GM21737 (cell line): Measurements from ENCODE around the gene ATP5F1D.

ENCODE experiments used
- ATAC-seq: cut with Tn5 transposase; IDR thresholded peaks from one replicate; pipeline ENCODE4 v1.9.1; 2021; ENCODE audit warnings: mild to moderate bottlenecking, moderate library complexity; ENCODE audit not compliant: unreplicated experiment

ATP5F1D gene

DNA sequence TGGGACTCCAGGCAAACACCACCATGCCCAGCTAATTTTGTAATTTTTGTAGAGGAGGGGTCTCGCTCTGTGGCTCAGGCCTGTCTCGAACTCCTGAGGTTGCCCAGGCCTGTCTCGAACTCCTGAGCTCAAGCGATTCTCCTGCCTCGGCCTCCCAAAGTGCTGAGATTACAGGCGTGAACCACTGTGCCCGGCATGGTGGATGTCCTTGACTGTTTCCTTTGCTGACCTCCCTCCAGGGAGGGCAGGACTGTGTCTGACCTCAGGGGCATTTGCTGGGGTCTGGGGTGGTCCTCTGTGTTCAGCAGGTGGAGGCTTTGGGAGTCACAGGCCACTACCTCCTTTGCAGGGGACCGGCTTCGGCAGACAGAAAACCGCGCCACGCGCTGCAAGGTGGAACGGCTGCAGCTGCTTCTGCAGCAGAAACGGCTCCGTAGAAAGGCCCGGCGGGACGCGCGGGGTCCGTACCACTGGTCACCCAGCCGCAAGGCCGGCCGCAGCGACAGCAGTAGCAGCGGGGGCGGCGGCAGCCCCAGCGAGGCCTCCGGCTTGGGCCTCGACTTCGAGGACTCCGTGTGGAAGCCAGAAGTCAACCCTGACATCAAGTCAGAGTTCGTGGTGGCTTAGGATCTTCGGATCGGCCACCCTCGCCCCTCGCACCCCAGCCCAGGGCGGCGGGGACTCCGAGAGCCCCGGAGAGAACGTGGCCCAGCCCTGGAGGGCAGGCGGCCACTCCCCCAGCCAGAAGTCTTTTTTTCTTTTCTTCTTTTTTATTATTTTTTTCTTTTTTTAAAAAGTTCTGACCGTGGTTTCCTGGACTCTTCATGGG is 15.3 kb downstream of the ATP5F1D start:
- no peak for ATAC-seq

DNA sequence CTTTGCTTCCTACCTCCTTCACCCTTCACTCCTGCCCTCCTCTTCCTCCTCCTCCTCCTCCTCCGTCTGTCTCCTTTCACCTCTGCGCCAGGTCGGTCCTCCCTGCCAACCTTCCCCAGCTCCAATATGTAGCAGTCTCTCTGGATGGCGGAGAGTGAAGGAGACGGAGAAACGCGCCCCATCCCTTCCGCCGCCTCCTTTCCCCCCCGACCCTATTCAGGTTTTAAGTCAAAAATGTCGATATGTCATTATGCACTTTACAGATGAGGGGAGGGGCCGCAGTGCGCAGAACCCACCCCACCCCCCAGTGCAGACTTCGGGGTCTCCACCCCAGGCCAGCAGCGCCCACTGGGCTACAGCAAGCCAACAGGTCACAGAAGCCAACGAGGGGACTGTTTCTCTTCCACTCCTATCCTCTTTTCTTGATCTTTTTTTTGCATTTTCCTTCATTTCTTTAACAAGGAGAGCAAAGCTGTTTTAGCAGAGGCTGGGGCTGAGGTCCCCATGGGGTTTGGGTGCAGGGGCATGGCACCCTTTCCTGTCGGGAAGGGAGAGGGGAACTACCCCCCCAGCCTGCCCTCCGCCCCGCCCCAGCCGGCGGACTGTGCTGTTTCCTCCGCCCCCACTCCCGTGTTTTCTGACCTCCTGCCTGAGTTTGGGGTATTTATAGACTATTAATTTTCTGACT is 16.1 kb downstream of the ATP5F1D start:
- no peak for ATAC-seq

DNA sequence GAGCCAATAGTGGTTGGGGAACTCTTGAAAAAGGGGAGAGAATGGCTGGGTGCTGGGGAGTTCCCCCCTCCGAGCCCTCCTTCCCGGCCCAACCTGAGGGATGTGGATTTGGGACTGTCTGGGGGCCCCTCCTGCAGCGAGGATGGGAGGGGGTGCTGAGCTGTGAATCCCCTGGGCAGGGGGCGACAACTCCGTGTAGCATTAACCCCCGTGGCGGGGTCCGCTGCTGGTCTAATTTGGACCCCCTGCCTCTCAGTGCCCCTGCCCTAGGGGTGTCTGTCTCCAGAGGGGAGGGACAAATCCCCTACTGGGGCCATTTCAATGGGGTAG is 16.6 kb downstream of the ATP5F1D start:
- ATAC-seq, result no peak

DNA sequence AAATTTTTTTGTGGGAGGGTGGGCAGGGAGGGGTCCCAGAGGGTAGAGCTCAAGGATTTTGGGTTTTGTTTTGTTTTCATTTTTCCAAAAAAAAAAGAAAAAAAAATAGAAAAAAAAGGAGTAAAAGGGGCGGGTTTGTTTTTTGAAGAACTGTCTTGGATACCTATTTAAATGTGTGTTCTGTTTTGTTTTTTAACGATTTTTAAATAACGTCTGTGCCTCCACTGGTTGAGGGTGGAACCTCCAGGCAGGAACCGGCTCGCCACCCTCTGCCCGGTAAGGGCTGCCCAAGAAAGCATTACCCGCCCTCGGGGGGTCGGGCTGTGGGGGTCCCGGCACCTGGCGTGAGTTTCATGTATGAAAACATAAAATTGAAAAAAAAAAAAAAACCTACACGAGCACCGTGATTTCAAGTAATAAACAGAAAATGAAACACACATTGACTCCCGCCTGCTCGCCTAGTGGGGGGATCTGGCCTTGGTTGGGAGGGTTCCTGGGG is 17.2 kb downstream of the ATP5F1D start:
- no peak for ATAC-seq

DNA sequence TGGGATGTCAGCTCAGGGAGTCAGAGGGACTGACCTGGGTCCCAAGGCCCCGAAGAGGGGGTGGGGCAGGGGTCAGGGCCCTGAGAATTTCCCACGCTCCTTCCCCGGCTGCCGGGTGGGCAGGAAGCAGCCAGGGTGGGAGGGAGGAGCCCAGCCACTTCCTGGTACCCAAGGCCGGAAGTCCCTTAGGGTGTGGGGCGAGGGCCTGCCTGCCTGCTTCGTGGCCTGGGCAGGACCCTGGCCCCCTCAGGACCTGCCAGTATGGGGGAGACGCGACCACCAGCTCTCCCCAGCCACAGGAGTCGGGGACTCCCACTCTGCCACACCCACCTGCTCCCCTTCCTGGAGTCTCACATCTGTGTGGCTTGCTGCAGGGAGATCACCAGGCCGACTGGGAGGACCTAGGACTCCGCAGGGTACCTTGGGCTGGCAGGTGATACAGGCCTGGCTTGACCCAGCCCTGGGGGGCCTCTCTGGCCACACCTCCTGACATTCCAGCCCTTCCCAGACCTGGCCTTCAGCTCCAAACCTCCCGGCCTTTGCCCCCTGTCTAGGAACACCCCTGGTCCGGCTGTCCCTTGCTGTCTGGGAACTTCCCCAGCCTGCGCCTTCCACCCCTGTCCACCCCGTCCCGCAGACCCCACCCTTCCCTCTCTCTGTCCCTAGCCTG is 17.8 kb downstream of the ATP5F1D start:
- ATAC-seq, result peak; percentile 24

DNA sequence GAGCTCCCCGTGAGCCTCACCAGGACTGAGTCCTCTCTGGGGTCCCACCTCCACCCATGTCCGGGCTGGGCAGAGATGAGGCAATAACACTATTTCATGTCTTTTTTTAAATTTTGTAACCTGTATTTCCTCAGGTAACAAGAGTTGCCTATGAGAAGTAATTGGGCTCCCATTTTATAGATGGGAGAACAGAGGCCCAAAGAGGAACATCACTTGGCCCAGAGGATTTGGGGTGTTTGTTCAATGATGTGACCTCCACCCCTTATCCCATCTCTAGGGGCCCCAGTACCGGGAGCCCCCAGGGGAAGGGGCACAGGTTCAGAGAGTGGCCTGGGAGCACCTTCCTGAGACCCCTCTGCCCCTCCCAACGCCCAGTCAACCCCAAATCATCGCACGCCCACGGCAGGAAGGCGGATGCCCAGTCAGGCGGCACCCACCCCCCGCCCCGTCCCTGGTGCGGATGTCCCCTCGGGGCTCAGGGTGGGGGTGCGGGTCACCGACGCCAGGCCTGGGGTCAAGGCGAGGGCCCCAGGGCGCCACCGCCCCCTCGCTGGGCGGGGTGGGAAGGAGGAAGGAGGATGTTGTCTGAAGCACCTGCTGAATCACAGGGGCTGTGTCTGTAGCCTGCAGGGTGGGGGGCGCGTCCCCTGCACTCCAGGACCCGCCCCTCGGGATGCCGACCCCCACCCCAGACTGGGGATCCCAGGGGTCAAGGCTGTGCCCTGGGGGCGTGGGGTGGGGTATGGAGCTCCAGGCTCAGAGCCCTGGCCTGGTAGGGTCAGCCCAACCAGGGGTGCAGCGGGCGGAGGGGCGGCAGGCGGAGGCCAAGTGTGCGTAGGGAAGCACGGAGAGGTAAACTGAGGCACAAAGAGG is 18.6 kb downstream of the ATP5F1D start:
- ATAC-seq, result peak; percentile 5

DNA sequence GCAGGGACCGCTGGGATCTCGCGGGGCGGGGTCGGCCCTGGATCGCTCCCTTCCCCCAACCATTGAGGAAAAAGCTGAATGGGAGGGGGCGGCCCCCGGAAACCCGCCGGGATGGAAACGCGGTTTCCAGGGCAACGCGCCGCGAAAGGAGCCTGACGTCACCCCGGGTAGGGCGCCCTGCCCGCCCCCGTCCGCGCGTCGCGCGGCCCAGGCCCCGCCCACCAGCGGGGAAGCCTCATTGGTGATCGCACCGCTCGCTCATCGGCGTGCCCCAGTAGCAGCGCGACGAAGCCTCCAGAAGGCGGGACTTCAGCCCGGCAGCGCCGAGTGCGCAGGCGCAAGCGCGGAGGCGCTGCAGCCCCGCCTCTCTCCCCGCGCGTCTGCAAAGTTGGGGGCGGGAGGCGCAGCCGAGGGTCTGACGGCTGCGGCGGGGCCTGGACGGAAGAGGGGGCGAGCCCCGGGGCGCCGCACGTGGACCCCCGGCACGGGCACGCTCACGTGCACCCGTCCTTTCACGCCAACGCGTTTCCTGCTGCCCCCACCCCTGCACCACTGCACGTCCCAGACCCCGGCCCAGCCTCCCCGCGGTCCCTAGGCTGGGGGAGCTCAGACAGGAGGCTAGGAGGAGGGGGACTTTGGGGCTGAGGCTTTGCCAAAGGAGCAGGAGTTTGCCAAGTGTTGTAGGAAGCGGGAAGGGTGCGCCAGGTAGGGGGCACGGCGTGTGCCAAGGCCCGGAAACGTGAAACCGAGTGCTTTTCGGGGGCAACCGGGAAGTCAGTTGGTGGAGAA is 19.4 kb downstream of the ATP5F1D start:
- peak; percentile 41 for ATAC-seq

DNA sequence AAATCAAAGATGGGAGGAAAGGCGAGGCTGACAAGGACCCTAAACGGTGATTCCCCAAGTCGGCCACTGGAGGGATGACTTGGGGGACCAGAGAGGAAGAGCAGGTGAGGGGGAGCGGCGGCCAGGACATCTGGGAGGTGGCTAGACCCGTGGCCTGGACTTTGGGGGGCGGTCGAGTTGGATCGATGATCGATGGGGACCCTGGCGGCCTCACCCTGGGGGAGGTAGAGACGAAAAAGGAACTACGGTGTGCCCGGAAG is 19.9 kb downstream of the ATP5F1D start:
- no peak for ATAC-seq

DNA sequence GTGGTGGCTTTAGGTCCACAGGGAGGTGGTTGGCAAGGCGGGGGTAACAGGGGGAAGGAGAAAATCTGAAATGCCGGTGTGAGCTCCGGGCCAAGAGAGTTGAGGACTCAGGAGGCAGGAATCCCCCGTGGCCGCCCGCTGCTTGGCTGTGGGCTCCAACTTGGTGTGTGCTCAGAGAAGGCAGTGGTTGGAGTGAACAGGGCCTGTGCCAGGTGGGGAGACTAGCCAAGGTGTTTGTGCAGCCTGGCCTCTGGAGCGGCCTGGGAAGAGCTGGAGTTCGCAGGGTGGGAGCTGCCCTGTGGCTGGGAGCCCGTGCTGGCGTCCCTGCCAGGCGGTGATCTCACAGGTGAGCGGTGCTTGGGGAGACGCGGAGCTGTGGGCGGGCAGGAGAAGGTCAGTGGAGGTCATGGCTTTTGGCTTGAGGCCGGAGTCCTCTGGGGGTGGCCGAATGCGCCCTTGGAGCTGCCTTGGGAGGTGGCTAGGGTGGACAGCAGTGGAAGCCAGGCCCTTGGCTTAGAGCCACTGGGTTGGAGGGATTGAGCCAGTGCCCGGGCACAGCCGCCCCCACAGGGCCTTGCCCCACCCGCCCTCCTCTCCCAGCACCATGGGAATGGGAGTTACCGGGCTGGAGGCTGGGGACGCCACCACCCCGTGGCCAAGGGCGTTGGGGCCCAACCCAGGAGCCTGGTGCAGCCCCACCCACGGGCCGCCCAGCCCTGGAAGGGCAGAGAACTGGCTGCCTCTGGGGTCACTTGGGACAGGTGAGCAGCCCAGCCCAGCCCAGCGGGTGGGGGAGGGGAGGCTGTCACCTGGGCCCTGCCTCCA is 20.5 kb downstream of the ATP5F1D start:
- ATAC-seq, result no peak

DNA sequence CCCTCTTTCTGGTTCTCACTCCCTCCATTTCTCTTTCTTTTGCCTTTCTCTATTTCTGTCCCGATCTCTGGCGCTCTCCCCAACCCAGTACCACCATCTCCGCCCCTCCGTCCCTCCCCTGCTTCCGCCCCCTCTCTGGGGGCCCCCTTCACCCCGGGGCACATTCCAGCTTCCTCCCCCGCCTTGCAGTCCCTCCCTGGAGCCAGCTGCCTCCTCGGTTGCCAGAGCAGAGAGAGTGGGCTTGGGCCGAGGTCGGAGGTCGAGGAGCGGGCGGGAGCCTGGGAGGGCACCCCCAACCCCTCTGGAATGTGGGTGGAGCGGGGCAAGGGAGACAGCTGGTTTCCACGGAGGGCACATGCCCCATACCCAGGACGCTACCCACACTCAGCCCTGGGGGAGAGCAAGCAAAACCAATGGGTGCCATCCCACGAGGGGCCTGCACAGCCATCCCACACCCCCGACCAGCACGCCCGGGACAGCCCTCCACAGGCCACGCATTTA is 21.1 kb downstream of the ATP5F1D start:
- ATAC-seq, result no peak

DNA sequence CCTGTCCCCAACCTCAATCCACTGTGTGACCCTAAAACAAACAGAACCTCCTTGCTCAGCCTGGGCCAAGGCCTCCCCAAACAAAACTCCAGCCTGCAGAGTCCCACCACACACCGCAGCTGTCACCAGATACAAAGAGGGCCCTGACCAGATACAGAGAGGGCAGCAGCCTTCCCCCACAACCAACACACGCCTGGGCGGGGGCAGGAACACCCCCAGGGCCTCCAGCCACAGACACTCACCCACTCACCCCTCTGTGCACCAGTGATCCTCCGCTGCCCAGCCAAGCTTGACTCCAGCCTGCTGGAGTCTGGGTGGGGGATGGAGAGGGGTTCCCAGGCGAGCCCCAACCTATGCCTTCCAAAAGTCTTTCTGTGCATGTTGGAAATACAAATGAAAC is 21.6 kb downstream of the ATP5F1D start:
- ATAC-seq, result no peak

DNA sequence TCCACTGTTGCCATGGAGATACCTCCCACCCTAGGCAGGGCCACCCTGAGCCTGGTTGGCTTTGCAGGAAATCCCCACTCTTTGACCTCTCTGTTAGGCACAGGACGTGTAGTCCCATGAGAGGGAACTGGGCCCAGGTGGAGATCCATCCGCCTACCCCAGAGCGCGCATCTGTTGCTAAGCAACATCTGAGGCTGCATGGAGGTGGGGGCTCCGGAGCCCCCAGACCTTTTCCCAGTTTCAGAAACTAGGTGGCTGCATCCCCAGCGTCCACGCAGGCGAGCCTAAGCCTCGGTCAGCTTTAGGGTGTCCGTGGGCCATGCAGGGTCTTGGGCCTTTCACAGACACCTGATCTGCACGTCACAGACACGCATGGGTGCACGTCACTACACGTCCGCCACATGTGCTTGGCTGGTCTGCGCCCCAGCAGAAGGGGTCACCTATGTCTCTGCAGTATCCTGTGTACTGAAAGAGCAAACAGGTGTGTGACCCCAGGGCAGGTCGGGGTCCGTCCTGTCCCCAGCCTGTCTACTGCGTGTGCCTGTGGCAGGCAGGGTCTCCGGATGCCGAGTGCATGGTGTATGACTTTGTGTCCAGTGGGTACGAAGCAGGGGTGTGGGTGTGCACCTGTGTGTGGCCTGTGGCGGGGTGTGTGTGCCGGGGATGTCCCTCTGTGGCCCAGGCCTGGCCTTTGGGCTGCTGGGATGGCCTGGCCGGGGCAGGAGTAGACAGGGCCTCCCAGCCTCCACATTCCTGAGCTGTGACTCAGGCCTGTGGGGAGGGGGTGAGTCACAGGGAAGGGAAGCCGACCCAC is 23.5 kb downstream of the ATP5F1D start:
- ATAC-seq, result no peak

DNA sequence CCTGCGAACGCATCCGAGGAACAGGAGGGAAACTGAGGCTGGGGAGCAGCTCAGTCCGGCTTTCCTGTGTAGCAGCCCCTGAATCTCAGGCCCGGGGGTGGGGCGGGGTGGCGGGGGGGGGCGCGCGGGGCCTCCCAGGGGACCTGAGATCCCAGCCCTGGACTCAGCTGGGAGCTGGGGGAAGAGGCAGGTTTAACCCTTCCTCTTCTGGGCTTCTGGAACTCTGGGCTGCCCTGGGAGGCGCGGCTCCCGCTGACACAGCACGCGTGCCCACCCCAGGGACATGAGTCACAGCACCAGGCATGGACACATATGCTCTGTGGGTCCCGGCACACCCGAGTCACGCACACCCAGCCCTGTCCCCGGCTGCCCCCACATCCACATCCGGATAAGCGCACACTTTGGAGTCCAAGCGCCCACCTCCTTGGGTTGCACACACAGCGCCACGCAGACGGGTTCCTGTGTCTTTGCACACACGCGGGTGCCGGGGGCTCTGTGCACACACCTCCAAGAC is 24.1 kb downstream of the ATP5F1D start:
- no peak for ATAC-seq

DNA sequence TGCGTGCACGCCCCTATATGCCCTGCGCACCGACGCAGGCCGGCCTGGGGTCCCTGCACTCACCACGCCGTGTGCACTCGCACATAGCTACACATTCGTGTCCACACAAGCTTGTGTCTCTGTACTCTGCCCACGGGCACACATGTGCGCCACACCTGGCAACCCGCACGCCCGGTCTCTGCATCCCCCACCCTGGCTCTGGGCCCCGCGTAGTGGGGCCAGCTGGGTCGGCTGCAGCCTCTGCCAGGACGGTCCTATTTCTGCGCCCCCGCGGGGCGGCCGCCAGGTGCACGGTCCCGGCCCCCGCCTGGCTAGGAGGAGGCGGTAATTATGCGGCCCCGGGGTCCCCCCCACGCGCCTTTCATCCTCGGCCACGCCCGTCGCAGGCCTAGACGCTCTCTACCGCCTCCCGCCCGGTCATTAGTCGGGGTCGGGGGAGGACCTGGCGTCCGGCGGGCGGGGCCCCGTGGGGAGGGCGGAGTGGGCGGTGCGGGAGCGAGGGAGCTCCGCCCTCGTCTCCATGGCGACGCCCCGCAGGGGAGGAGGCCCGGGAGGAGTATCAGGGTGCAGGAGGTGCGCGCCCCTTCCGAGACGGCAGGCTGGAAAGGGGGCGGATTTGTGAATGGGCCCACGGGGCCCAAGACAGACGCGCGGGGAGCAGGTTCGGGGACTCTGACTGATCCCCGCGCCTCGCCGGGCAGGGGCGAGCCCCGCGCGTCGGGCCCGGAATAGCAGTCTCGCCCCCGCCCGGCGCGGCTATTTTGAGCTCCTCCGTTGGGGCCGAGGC is 24.8 kb downstream of the ATP5F1D start:
- peak; percentile 29 for ATAC-seq

DNA sequence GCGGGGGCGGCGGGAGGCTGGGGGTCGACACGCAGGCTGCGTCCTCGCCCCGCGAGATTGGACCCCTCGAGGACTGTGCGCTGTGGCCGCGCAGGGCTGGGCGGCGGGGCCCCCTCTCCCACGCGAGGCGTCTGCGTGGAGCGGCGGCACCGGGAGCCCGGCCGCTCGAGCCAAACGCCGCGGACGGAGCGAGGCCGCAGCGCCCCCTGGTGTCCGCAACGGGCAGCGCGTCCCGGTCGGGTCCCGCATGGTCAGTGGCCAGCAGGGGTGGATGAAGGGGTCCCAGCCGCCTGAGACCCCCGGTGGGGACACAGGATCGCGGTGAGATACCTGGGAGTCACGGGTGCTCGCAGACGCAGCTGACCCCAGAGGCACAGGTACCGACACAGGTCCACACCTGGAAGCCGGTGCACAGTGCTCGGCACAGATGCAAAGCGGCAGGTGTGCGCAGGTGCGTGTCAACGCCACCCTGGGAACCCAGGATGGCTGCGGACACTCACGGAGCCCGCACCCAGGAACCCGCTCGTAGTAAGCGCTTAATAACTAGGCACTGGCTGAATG is 25.4 kb downstream of the ATP5F1D start:
- ATAC-seq, result peak; percentile 10

DNA sequence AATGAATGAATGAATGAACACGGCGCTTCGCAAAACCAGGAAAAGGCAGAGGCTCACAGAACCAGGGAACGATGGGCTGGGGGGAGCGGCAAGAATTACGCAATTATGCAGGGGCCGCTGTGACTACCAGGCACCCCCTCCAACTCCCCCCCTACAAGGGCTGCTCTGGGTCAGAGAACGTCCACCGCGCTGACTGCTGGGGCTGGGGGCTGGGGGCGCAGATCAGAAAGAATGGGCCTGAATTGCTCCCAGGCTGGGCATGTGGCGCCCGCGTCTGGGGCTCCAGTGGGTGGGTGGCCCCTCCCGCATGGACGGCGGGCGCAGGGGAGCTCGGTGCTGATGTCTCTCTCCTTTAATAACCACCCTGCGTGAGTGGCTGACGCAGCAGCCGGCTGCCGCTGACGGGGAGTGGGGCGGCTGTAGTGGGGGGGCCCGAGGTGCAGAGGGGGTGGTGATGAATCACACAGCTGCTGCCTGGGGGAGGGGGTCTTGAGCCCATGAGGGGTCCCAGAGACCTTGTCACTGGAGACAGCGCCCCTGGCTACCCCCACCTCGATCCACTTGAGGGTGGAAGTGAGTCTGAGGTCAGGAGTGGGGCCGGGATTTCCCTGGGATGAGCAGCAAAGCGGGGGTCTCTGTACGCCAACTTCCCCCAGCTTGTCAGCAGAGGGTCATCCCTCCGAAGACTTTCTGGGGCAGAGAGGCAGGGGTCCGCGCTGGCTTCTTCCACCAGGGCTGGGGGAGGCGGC is 26.1 kb downstream of the ATP5F1D start:
- no peak for ATAC-seq
